Stimulated activated CD4-positive, alpha-beta T cell treated with anti-CD3 and anti-CD28 coated beads, Interleukin-1b, Interleukin-23, amount 100 ng/mL, for 24 hours (primary cell): ENCODE data around the gene DCLRE1B.

ENCODE experiments used
- DNase-seq, 4 experiments: peaks; one replicate each; pipeline ENCODE4 v3.0.0-alpha.2; 2020; ENCODE audit warnings: low read depth in 4 of 4, low spot score in 1 of 4

DCLRE1B gene

GRCh38 chr1:113904674-113905434 lies at the start of gene DCLRE1B, which contains the start of gene AP4B1:
DCLRE1B (plus strand) TSS chr1:113905326; CDS start chr1:113905587, 261 bp downstream.
AP4B1 (minus strand) TSS chr1:113904799; CDS start chr1:113904717, 82 bp downstream.
- DNase-seq = peak; percentile 87 to 96 (median 91)

GRCh38 chr1:113855630-113856400 lies 49.3 kb upstream of the DCLRE1B start:
- no peak for DNase-seq

- DNase-seq = no peak
These were observed 48.7 kb upstream of the DCLRE1B start for GRCh38 chr1:113856401-113856790.

- DNase-seq = no peak
These were observed 47.4 kb upstream of the DCLRE1B start for GRCh38 chr1:113857776-113858175.

- no peak for DNase-seq
These were observed 46.7 kb upstream of the DCLRE1B start for GRCh38 chr1:113858418-113858817.

- DNase-seq = no peak
These were observed 46.1 kb upstream of the DCLRE1B start for GRCh38 chr1:113858982-113859381.

GRCh38 chr1:113859478-113860175 lies 45.5 kb upstream of the DCLRE1B start:
- no peak for DNase-seq

GRCh38 chr1:113860891-113861290 lies 44.2 kb upstream of the DCLRE1B start:
- no peak for DNase-seq

- no peak for DNase-seq
These were observed 43.5 kb upstream of the DCLRE1B start for GRCh38 chr1:113861641-113862040.

- no peak for DNase-seq
These were observed 36.6 kb upstream of the DCLRE1B start for GRCh38 chr1:113868387-113869083.

- DNase-seq = no peak
These were observed 34.3 kb upstream of the DCLRE1B start for GRCh38 chr1:113870778-113871177.

- peak; percentile 44 to 60 (median 54) for DNase-seq
These were observed 33.5 kb upstream of the DCLRE1B start, which contains the start of gene PTPN22 for GRCh38 chr1:113871597-113872113. PTPN22 (minus strand) TSS chr1:113871712.

- no peak for DNase-seq
These were observed 32.7 kb upstream of the DCLRE1B start for GRCh38 chr1:113872219-113872935.

GRCh38 chr1:113874012-113874879 lies 30.9 kb upstream of the DCLRE1B start:
- no peak for DNase-seq

GRCh38 chr1:113875714-113876113 lies 29.4 kb upstream of the DCLRE1B start:
- DNase-seq = no peak

GRCh38 chr1:113876176-113876575 lies 28.9 kb upstream of the DCLRE1B start:
- no peak for DNase-seq

- DNase-seq = no peak
These were observed 25.4 kb upstream of the DCLRE1B start for GRCh38 chr1:113879739-113880038.

GRCh38 chr1:113881661-113882060 lies 23.5 kb upstream of the DCLRE1B start:
- no peak for DNase-seq
